Measurements from ENCODE around the gene KCNAB2. TPM values are rescaled to one million over a fixed set of nuclear protein-coding genes. Genes with fewer than 3 reads are reported as not detected.

KCNAB2 gene
- total RNA-seq, 6 experiments from 2014 or later, result 4.4 to 14.8 (median 6.9) TPM

DNA sequence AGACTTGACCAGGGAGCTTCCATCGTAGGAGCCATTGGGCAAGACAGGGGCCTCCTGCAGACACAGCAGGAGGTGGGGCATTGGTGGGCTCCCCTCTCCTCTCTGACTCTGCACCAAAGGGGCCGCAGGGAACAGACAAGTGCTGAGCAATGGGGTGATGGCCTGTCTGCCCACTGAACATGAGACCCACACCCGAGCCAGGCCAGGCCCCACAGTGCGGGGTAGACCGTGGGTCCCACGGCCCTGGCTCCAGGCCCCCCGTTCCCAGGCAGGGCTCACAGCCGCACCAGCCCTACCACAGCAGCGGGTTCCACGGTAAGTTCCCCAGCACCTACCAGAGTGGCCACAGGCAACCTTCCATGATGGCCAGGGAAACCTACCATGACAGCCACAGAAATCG, 88.5 kb downstream of the KCNAB2 start:
- Histone ChIP-seq H3K9me3 (no peaks in the 10 kb centered on the region), H3K36me3 (no peaks in the 10 kb centered on the region), H3K4me3 (no peak overlapping the region), H3K27ac (no peak overlapping the region), H3K4me1 (no peaks in the 10 kb centered on the region), H3K27me3 (no peaks in the 10 kb centered on the region)
- no CpG with 5 or more reads among the region's 11 CpGs for WGBS (ENCODE audit: insufficient coverage, low coverage, low lambda C conversion rate, missing lambda C conversion rate)
- no peak for ATAC-seq
- intact Hi-C loops (cut with DNase I), result no loop called here
- DNase-seq, result peak in 1 of 3 donors; percentile 37
- TF ChIP-seq, protein P1, sequence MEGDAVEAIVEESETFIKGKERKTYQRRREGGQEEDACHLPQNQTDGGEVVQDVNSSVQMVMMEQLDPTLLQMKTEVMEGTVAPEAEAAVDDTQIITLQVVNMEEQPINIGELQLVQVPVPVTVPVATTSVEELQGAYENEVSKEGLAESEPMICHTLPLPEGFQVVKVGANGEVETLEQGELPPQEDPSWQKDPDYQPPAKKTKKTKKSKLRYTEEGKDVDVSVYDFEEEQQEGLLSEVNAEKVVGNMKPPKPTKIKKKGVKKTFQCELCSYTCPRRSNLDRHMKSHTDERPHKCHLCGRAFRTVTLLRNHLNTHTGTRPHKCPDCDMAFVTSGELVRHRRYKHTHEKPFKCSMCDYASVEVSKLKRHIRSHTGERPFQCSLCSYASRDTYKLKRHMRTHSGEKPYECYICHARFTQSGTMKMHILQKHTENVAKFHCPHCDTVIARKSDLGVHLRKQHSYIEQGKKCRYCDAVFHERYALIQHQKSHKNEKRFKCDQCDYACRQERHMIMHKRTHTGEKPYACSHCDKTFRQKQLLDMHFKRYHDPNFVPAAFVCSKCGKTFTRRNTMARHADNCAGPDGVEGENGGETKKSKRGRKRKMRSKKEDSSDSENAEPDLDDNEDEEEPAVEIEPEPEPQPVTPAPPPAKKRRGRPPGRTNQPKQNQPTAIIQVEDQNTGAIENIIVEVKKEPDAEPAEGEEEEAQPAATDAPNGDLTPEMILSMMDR (IDR thresholded peaks at IDR 0.05), result no peak
- TF ChIP-seq POLR2A (IDR thresholded peaks at IDR 0.05), result no peak

DNA sequence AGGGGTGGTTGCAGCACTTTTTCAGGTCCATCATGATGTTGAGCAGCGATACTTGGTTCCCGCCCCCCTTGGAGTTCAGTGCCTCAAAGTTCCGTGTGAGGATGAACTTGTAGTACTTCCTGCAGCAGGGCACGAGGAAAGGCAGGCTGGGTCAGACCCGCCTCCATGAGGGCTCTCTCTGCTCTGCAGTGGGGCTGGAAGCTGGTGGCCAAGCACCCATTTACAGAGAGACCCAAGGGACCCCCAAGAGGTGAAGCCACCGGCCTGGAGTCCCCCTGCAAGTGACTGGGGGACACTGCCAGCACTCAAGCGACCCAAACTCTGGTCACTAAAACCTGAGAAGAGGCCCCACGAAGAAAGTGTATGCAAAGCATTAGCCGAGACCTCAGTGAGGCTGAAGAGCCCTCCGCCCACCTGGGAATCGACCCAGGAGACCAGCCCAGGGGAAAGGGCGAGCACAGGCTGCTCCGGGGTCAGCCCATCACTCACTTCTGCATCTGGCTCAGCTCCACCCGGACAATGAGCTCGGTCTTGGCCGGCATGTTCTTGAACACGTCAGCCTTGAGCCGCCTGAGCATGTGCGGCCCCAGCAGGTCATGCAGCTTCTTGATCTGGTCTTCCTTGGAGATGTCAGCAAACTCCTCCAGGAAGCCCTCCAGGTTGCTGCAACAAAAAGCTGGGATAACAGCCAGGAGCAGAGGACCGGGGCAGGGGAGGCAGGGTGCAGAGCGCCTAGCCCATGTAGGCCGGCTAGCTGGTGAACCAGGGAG, 89.2 kb downstream of the KCNAB2 start:
- no peaks in the 10 kb centered on the region for H3K9me3 ChIP-seq
- peak in 1 of 3 donors; percentile 30 for DNase-seq
- H3K4me1 ChIP-seq, result no peaks in the 10 kb centered on the region
- no peak overlapping the region for H3K4me3 ChIP-seq
- TF ChIP-seq POLR2A (IDR thresholded peaks at IDR 0.05), result no peak
- TF ChIP-seq, protein P1 (IDR thresholded peaks at IDR 0.05), result no peak
- intact Hi-C loops (cut with DNase I), result no loop called here
- ATAC-seq, result no peak
- H3K27ac ChIP-seq, result no peak overlapping the region
- WGBS (ENCODE audit: insufficient coverage, low coverage, low lambda C conversion rate, missing lambda C conversion rate), result 60% methylated on average over 2 of the region's 22 CpGs
- H3K27me3 ChIP-seq, result no peaks in the 10 kb centered on the region
- H3K36me3 ChIP-seq, result no peaks in the 10 kb centered on the region

DNA sequence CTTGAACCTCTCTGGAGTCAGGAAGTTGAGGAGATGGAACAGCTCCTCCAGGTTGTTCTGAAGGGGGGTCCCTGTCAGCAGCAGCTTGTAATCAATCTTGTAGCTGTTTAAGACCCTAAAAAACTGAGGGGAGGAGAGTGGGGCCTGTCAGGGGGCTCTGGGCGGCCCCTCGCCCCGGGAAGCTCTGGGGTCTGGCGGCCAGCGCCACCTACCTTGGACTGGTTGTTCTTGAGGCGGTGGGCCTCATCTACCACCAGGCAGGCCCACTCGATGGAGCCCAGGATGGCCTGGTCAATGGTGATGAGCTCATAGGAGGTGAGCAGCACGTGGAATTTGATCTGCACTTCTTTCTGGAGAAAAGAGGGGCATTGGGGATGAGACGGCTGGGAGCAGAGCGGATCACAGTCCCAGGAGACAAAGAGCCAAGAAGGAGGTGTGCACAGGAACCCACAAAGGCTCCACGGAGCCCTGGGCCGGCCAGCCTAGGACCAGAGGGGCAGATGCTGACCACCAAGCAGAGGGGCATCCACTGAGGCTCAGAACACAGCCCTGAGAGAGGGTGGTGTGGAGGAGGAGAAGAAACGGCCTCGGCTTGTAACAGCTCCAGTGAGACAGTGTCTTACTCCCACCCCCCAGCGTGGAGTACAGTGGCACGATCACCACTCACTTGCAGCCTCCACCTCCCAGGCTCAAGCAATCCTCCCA, 91.0 kb downstream of the KCNAB2 start:
- intact Hi-C loops (cut with DNase I), result no loop called here
- ATAC-seq, result no peak
- Histone ChIP-seq H3K4me1 (no peaks in the 10 kb centered on the region), H3K36me3 (no peaks in the 10 kb centered on the region), H3K27me3 (no peaks in the 10 kb centered on the region), H3K27ac (no peak overlapping the region), H3K9me3 (no peaks in the 10 kb centered on the region), H3K4me3 (no peak overlapping the region)
- peak in 1 of 3 donors; percentile 31 for DNase-seq
- TF ChIP-seq POLR2A (IDR thresholded peaks at IDR 0.05), result no peak
- TF ChIP-seq, protein P1 (IDR thresholded peaks at IDR 0.05), result no peak
- WGBS (ENCODE audit: insufficient coverage, low coverage, low lambda C conversion rate, missing lambda C conversion rate), result 67% methylated on average over 9 of the region's 16 CpGs

DNA sequence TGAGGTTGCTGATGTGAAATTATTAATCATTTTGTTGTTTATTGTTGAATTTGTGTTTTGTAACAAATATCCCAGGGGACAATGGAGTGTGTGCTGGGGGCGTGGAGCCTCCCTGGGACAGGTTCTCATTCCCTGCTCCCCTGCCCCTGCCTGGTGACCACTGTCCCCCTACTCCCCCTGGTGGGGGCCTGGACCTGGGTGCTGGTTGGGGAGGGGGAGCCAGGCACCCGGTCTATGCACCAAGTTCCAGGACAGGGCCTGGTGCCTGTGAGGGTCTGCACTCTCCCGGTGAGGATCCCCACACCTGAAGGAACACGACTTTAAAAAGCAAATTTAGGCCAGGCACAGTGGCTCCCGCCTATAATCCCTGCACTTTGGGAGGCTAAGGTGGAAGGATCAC, 92.1 kb downstream of the KCNAB2 start:
- H3K4me1 ChIP-seq, result no peaks in the 10 kb centered on the region
- no peaks in the 10 kb centered on the region for H3K27me3 ChIP-seq
- ATAC-seq, result no peak
- H3K27ac ChIP-seq, result no peak overlapping the region
- DNase-seq, result peak in 1 of 3 donors; percentile 9
- no peak overlapping the region for H3K4me3 ChIP-seq
- intact Hi-C loops (cut with DNase I), result no loop called here
- no peaks in the 10 kb centered on the region for H3K36me3 ChIP-seq
- 58% methylated on average over 2 of the region's 5 CpGs for WGBS (ENCODE audit: insufficient coverage, low coverage, low lambda C conversion rate, missing lambda C conversion rate)
- no peaks in the 10 kb centered on the region for H3K9me3 ChIP-seq
- no peak for TF ChIP-seq POLR2A (IDR thresholded peaks at IDR 0.05)
- TF ChIP-seq, protein P1 (IDR thresholded peaks at IDR 0.05), result no peak

Measured in right lobe of liver (tissue), 6 donors.